ENCODE measurements around the gene CHST8.

GRCh38 chr19:33728141-33728540 is 106.4 kb downstream of the CHST8 start:
- TF ChIP-seq, protein P1, sequence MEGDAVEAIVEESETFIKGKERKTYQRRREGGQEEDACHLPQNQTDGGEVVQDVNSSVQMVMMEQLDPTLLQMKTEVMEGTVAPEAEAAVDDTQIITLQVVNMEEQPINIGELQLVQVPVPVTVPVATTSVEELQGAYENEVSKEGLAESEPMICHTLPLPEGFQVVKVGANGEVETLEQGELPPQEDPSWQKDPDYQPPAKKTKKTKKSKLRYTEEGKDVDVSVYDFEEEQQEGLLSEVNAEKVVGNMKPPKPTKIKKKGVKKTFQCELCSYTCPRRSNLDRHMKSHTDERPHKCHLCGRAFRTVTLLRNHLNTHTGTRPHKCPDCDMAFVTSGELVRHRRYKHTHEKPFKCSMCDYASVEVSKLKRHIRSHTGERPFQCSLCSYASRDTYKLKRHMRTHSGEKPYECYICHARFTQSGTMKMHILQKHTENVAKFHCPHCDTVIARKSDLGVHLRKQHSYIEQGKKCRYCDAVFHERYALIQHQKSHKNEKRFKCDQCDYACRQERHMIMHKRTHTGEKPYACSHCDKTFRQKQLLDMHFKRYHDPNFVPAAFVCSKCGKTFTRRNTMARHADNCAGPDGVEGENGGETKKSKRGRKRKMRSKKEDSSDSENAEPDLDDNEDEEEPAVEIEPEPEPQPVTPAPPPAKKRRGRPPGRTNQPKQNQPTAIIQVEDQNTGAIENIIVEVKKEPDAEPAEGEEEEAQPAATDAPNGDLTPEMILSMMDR (IDR thresholded peaks at IDR 0.05; ENCODE audit: low read length) = no peak
- TF ChIP-seq EZH2 (optimal IDR thresholded peaks at IDR 0.05; ENCODE audit: low read depth, low read length) = no peak
- TF ChIP-seq EZH2phosphoT487 (IDR thresholded peaks at IDR 0.05; ENCODE audit: low read length) = no peak
